Large intestine (tissue), 12 donors: ENCODE results near the gene POU6F2. TPM values are rescaled to one million over a fixed set of nuclear protein-coding genes. Genes with fewer than 3 reads are reported as not detected.
A peak's percentile ranks its signal among the peaks of the same experiment; 100 is the strongest.

Experiments
- DNase-seq, 2 donors: peaks; one replicate each; pipeline versions ENCODE4 v3.0.0 to v3.0.0-alpha.2; 2013
- H3K27ac ChIP-seq: one replicate; pipeline ENCODE4 v1.5.1; 2013; ENCODE audit warnings: low read length
- H3K27me3 ChIP-seq: 2 replicates; pipeline ENCODE4 v1.6.1; 2013; ENCODE audit warnings: low read length; ENCODE audit not compliant: control insufficient read depth, insufficient read depth
- H3K36me3 ChIP-seq: 2 replicates; pipeline ENCODE4 v1.6.1; 2013; ENCODE audit warnings: low read length; ENCODE audit not compliant: control insufficient read depth, insufficient read depth
- H3K4me1 ChIP-seq: one replicate; pipeline ENCODE4 v1.6.1; 2013; ENCODE audit warnings: low read length; ENCODE audit not compliant: control insufficient read depth, insufficient read depth
- H3K4me3 ChIP-seq: one replicate; pipeline ENCODE4 v1.5.1; 2013; ENCODE audit warnings: low read length
- H3K9me3 ChIP-seq: one replicate; pipeline ENCODE4 v1.6.1; 2013; ENCODE audit warnings: mild to moderate bottlenecking, low read depth, low read length, moderate library complexity; ENCODE audit not compliant: control insufficient read depth
- WGBS: methylation state at CpG from one replicate; pipeline ENCODE4 v1.1.5; 2013; ENCODE audit warnings: low lambda C conversion rate; ENCODE audit not compliant: insufficient coverage; 5-methylcytosine and 5-hydroxymethylcytosine counted together
- long read RNA-seq, 11 donors: transcript quantifications; one replicate each; lab custom pipeline, GENCODE V29; 2026
- polyA plus RNA-seq: library from polyadenylated mRNA; unstranded; fragments of 120-200 nt; gene quantifications from one replicate; pipeline ENCODE4 v1.2.1, GENCODE V29; 2013

The POU6F2 gene, protein sequence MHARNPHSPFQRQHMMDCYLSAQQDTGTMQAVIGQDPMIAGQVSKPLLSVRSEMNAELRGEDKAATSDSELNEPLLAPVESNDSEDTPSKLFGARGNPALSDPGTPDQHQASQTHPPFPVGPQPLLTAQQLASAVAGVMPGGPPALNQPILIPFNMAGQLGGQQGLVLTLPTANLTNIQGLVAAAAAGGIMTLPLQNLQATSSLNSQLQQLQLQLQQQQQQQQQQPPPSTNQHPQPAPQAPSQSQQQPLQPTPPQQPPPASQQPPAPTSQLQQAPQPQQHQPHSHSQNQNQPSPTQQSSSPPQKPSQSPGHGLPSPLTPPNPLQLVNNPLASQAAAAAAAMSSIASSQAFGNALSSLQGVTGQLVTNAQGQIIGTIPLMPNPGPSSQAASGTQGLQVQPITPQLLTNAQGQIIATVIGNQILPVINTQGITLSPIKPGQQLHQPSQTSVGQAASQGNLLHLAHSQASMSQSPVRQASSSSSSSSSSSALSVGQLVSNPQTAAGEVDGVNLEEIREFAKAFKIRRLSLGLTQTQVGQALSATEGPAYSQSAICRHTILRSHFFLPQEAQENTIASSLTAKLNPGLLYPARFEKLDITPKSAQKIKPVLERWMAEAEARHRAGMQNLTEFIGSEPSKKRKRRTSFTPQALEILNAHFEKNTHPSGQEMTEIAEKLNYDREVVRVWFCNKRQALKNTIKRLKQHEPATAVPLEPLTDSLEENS
- polyA plus RNA-seq: 0.19 TPM
- long read RNA-seq, donor 1: 0 reads
- long read RNA-seq, donor 2: 0 reads
- long read RNA-seq, donor 3: 0 reads
- long read RNA-seq, donor 4: 0 reads
- long read RNA-seq, donor 5: 0 reads
- long read RNA-seq, donor 6: 0 reads
- long read RNA-seq, donor 7: 0 reads
- long read RNA-seq, donor 8: 0 reads
- long read RNA-seq, donor 9: 0 reads
- long read RNA-seq, donor 10: 0 reads
- long read RNA-seq, donor 11: 0 reads

DNA sequence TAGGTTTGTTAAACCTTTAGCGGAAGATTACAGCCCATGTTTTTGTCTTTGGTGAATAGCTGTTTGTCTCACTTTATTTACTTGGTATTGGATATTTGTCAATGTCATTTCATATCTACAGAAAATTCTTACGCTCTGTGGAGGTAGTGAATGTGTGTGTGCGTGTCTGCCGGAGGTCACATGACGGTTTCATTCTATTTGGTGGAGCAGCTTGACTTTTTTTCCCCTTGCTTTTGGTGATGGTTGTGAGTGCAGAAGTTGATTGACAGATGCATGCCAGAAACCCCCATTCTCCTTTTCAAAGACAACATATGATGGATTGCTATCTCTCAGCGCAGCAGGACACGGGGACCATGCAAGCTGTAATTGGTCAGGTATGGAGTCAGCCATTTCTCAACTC is at the start of gene POU6F2:
Gene POU6F2, plus strand, starts transcription at position 225 of the 400 bp plus-strand sequence. Its CDS starts 45 bp downstream, at position 270.
- DNase-seq: no peak
- no peaks in the 10 kb centered on the region for H3K9me3 ChIP-seq
- H3K36me3 ChIP-seq: no peaks in the 10 kb centered on the region
- WGBS: 80% methylated on average over 1 of the region's 7 CpGs
- H3K27ac ChIP-seq: no peak within 1 kb of the TSS
- H3K4me3 ChIP-seq: no peak within 1 kb of the TSS
- H3K27me3 ChIP-seq: peaks cover 34% of the 10 kb centered on the region
- no peaks in the 10 kb centered on the region for H3K4me1 ChIP-seq

DNA sequence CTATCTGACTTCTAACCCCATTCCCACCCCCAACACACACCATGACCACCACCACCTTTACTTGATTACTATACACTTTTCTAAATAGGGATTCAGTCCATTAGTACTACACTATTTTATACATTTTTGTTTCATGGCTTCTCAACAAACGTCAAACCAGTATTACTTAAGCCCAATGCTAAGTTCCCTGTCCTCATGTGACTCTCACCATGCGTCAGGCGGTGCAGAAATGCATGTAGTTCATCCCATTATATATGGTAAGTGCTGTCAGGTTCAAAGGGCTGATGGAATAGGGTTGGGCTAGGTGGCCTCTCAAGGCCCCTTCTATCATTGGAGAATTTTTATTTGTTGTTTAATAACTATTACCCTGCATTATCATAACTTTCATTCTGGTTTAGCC is 49.2 kb upstream of the POU6F2 start:
- no peak overlapping the region for H3K27ac ChIP-seq
- H3K9me3 ChIP-seq: no peaks in the 10 kb centered on the region
- no CpG with 5 or more reads among the region's 3 CpGs for WGBS
- no peak overlapping the region for H3K4me3 ChIP-seq
- H3K4me1 ChIP-seq: no peaks in the 10 kb centered on the region
- DNase-seq: no peak
- no peaks in the 10 kb centered on the region for H3K36me3 ChIP-seq
- peaks cover 2% of the 10 kb centered on the region for H3K27me3 ChIP-seq

DNA sequence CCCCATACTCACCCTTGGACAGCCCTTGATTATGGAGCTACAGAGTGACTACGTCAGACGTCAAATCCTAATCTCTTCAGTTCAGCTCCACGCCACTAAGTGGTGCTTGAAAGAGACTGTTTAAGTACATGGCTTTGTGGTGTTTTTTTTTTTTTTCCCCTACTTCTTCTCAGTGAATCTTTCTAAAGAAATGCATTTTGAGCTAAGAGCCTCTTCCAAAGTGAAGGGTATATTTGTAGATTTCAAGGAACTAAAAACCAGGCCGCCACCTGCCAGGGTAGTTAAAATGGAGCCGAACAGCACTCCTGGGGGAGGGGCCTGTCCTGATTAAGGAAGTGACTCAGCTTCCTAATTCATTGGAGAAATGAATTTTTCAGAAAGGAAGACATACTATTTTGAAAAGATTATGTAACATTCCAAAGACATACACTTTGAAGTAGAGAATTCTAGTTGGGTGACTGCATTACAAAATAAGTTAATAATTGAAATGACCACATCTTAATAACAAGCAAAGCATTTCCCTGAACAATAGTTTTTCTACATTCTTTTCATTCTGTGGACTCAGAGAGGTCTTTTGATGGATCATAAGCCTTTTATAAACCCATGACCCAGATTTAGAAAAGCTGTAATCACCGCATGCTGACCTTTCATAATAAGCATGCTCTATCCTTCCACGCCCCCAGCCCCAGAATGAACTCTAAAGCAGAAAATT is 48.1 kb upstream of the POU6F2 start:
- H3K27me3 ChIP-seq: peaks cover 2% of the 10 kb centered on the region
- H3K4me1 ChIP-seq: no peaks in the 10 kb centered on the region
- no peak overlapping the region for H3K27ac ChIP-seq
- WGBS: 100% methylated on average over 1 of the region's 7 CpGs
- no peaks in the 10 kb centered on the region for H3K9me3 ChIP-seq
- no peaks in the 10 kb centered on the region for H3K36me3 ChIP-seq
- H3K4me3 ChIP-seq: no peak overlapping the region
- no peak for DNase-seq

DNA sequence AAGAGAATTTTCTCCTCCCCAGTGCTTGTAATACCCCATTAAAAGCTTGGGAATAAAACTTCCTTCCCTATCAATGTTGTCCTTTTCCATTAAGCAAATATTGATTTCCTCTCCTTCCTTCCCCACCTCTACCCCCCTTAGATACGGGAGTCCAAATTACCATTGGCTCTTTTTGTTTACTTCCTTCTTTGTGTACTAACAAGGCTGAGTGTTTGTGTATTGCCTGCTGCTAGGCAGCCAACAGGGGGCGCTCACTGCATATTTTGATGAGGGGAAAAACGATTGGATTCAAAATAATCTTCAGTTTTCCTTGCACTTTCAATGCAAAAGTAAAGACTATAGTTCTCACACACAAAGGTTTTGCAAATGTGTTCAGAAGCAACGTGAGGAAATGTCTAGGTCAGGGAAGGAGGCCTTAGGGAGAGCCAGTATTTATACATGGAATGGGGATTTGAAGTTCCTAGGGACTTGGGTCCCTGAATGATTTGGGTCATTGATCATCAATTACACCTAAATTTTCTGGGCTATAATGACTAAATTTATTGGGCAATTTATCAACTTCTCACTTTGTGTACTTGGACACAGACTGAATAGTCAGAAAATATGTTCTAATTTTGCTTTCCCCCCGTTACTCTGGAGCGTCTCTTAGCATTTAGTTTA is 45.1 kb upstream of the POU6F2 start:
- DNase-seq: peak; percentile 26 to 27
- no peaks in the 10 kb centered on the region for H3K27me3 ChIP-seq
- H3K36me3 ChIP-seq: no peaks in the 10 kb centered on the region
- WGBS: no CpG with 5 or more reads among the region's 6 CpGs
- no peaks in the 10 kb centered on the region for H3K4me1 ChIP-seq
- no peak overlapping the region for H3K27ac ChIP-seq
- no peak overlapping the region for H3K4me3 ChIP-seq
- H3K9me3 ChIP-seq: no peaks in the 10 kb centered on the region

DNA sequence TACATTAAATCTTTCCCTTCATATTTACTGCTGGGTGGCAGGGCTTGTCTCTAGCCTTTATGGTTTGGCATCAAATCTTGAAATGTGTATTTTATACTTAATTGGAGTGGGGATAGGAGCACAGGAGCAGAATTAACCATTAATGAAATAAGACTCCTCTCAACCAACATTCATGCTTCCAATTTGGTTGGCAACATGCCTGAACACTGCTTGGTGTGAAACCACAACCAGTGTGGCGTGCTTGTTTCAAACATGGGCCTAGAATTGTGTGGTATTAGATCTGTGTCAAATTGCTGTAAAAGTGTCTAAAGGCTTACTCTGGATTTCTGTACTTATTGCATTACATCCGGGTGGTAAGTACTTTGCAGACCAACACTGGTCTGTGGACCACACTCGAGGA is 43.7 kb upstream of the POU6F2 start:
- H3K27me3 ChIP-seq: no peaks in the 10 kb centered on the region
- H3K4me3 ChIP-seq: no peak overlapping the region
- H3K36me3 ChIP-seq: no peaks in the 10 kb centered on the region
- DNase-seq: no peak
- no peaks in the 10 kb centered on the region for H3K9me3 ChIP-seq
- no CpG with 5 or more reads among the region's 3 CpGs for WGBS
- no peaks in the 10 kb centered on the region for H3K4me1 ChIP-seq
- no peak overlapping the region for H3K27ac ChIP-seq

DNA sequence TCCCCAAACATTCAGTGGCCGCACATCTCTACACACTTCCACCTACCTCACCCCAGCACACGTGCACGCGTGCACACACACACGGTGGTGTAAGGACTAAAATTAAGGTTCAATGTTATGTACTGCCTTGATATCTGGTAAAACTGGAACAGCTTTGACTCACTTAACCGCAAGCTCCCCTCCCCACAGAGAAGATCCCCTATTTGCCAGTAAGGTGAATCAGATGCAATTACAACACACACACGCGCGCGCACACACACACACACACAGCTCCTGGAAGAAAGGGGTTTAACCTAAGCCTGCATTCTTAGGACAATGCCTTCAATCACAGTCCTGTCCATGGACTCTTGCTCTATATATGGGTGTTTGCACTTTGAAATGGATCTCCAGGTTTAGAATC is 43.2 kb upstream of the POU6F2 start:
- no CpG with 5 or more reads among the region's 10 CpGs for WGBS
- no peaks in the 10 kb centered on the region for H3K36me3 ChIP-seq
- H3K4me3 ChIP-seq: no peak overlapping the region
- no peaks in the 10 kb centered on the region for H3K4me1 ChIP-seq
- no peak for DNase-seq
- no peaks in the 10 kb centered on the region for H3K27me3 ChIP-seq
- H3K9me3 ChIP-seq: no peaks in the 10 kb centered on the region
- H3K27ac ChIP-seq: no peak overlapping the region

DNA sequence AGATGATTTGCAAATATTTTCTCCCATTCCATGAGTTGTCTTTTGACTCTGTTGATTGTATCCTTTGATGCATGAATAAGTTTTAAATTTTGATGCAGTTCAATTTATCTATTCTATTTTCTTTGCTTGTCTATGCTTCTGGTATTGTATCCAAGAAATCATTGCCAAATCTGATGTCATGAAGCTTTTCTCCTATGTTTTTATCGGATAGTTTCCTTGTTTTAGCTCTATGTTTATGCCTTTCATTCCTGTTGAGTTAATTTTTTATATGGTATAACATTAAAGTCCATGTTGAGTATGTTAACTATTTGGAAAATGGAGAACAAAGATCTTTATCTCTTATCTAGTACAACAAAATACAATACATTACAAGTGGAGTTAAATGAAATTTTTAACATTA is 41.1 kb upstream of the POU6F2 start:
- no peaks in the 10 kb centered on the region for H3K9me3 ChIP-seq
- no CpG with 5 or more reads among the region's 1 CpG for WGBS
- no peaks in the 10 kb centered on the region for H3K36me3 ChIP-seq
- no peaks in the 10 kb centered on the region for H3K4me1 ChIP-seq
- DNase-seq: no peak
- H3K27me3 ChIP-seq: no peaks in the 10 kb centered on the region
- no peak overlapping the region for H3K4me3 ChIP-seq
- no peak overlapping the region for H3K27ac ChIP-seq

DNA sequence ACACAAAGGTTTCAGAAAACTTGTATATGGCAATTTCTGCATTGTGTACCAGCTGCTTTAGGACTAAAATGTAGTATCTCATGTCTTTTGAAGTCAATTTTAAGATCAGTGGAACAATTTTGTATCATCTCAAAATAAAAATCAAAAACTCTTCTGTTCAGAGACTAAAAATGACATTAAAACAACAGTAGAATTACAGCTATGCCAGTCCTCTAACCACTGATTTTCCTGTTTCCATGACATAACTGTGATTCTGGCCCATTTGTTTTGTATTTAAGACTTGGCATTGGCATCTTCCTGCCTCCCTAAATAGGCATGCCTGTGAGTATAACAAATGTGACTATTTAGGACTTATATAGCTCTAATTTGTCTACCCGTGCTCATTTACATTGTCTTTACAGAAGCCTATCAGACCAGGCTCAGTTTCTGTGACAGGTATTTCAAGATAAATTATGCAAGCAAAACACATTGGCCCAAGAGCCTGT is 39.7 kb upstream of the POU6F2 start:
- no peak overlapping the region for H3K27ac ChIP-seq
- no CpG with 5 or more reads among the region's 1 CpG for WGBS
- H3K9me3 ChIP-seq: no peaks in the 10 kb centered on the region
- H3K27me3 ChIP-seq: no peaks in the 10 kb centered on the region
- no peaks in the 10 kb centered on the region for H3K36me3 ChIP-seq
- no peak for DNase-seq
- H3K4me3 ChIP-seq: no peak overlapping the region
- H3K4me1 ChIP-seq: no peaks in the 10 kb centered on the region

DNA sequence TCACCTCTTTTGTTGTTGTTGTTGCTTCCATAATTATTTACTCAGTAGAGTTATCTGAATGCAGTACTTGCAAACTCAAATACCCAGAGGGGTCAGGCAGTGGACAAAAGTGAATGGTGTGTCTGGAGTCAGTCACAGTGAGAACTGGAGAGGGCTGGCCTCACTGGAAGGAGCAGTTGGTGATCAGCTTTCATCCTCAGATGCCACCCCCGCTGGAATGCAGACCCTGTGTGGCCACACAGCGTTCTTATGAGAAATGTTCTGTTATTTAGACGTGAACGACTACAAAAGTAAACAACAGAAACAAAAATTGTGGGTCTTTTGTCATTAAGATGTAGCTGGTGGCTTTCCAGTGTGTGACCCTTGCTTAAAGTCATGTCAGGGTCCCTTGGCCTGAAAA is 39.1 kb upstream of the POU6F2 start:
- no peaks in the 10 kb centered on the region for H3K27me3 ChIP-seq
- H3K4me3 ChIP-seq: no peak overlapping the region
- WGBS: no CpG with 5 or more reads among the region's 4 CpGs
- DNase-seq: no peak
- no peak overlapping the region for H3K27ac ChIP-seq
- H3K36me3 ChIP-seq: no peaks in the 10 kb centered on the region
- no peaks in the 10 kb centered on the region for H3K4me1 ChIP-seq
- no peaks in the 10 kb centered on the region for H3K9me3 ChIP-seq
